Naive thymus-derived CD8-positive, alpha-beta T cell (primary cell): ENCODE data around the gene ERBB4. TPM values are rescaled to one million over a fixed set of nuclear protein-coding genes. Genes with fewer than 3 reads are reported as not detected.
A peak's percentile ranks its signal among the peaks of the same experiment; 100 is the strongest.

Experiments
- ATAC-seq, 2 donors: fragments of 150-1000 bp; cut with Tn5 transposase in 1 of 2; sonication (Bioruptor Pico), chemical (Tn5 transposase) in 1 of 2; 1 replicate in 1 of 2; 2 replicates in 1 of 2; pipeline ENCODE4 v1.10.0; 2021; ENCODE audit warnings: mild to moderate bottlenecking in 2 of 2, moderate library complexity in 2 of 2
- POLR2A ChIA-PET: fragments of 350-600 bp; sonication (Branson Sonifier 250); formaldehyde crosslinking; loops from one replicate; lab custom pipeline; 2021; ENCODE audit warnings: antibody characterized with exemption; lab: Charles Lee
- DNase-seq, 10 donors: peaks; one replicate each; pipeline versions ENCODE4 v3.0.0 to v3.0.0-alpha.2; 2020 to 2022
- H3K27ac Mint-ChIP-seq, 10 donors: one replicate each; pipeline ENCODE4 v1.8.0; 2020 to 2022; ENCODE audit warnings: mild to moderate bottlenecking in 10 of 10, mixed read lengths in 10 of 10, moderate library complexity in 4 of 10, inconsistent platforms in 1 of 10
- H3K27me3 Mint-ChIP-seq, 5 donors: one replicate each; pipeline ENCODE4 v1.8.0; 2021 to 2022; ENCODE audit warnings: mixed read lengths in 5 of 5
- H3K36me3 Mint-ChIP-seq, 3 donors: one replicate each; pipeline ENCODE4 v1.8.0; 2020 to 2022; ENCODE audit warnings: mixed read lengths in 3 of 3, mild to moderate bottlenecking in 2 of 3, inconsistent platforms in 1 of 3
- H3K4me1 Mint-ChIP-seq, 4 donors: one replicate each; pipeline ENCODE4 v1.8.0; 2021 to 2022; ENCODE audit warnings: mixed read lengths in 4 of 4
- H3K4me3 Mint-ChIP-seq, 10 donors: one replicate each; pipeline ENCODE4 v1.8.0; 2020 to 2022; ENCODE audit warnings: mild to moderate bottlenecking in 10 of 10, mixed read lengths in 10 of 10, moderate library complexity in 6 of 10, inconsistent platforms in 1 of 10
- H3K9me3 Mint-ChIP-seq, 9 donors: one replicate each; pipeline ENCODE4 v1.8.0; 2020 to 2022; ENCODE audit warnings: mixed read lengths in 9 of 9, mild to moderate bottlenecking in 3 of 9, inconsistent platforms in 1 of 9, moderate library complexity in 1 of 9
- polyA plus RNA-seq, 3 donors: library from polyadenylated mRNA; unstranded; fragments of 300-500 nt; fragmentation: Illumina TruSeq; gene quantifications; one replicate each; pipeline ENCODE4 v1.2.3, GENCODE V29; 2021
- total RNA-seq, 8 experiments: library from RNA in 2 of 8; stranded (reverse) in 2 of 8; gene quantifications; one replicate each; pipeline ENCODE4 v1.2.3 and lab custom pipeline; 2021 to 2026

The ERBB4 gene
- total and polyA plus RNA-seq, 5 experiments from 2014 or later, result not detected

DNA sequence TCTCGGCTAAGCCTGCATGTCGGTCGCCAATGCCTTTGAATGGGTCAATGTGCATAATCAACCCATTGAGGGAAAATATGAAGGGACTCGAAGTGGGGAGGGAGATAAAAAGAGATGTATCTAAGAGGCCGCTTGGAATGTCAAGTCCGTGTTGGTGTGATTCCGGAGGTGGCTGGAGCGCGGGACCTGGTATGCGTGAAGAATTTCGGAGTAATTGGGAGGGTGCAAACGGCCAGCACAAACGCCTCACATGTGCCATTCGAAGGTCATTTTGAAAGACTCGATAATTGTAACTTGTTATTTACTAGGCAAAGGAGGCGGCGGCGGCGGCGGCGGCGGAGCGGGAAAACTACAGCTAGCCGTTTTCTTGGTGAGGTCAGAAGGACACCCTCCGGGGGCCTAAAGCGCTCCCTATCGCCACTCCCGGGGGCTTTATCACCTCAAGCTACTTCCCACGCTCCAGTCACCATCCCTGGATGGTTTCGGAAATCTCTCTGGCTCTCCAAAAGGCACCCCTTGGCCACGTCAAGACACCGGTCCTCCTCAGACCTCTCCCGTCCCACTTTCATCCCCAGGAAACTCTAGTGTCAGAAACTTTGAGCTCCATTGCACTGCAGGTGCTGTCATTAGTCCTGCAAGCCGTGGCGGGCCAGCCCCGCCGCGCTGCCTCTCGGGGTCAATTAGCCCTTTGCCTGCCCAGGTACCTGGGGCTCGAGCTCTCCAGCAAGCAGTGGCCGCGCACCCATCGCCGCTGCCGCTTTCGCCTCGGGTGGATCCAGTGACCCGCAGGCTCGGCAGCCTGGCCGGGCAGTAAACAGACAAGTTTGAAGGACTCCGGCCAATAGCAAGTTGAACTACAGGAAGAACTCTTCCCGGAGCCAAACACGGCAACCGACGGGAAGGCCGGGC is 1.5 kb downstream of the ERBB4 start:
- DNase-seq (no peak), ATAC-seq (no peak)
- peaks cover 0 to 8% (median 0%) of the 10 kb centered on the region in 9 donors for H3K9me3 Mint-ChIP-seq
- H3K27ac Mint-ChIP-seq, result no peak overlapping the region
- peaks cover 0 to 12% (median 5%) of the 10 kb centered on the region in 3 donors for H3K36me3 Mint-ChIP-seq
- H3K4me1 Mint-ChIP-seq, result peaks cover 6 to 16% (median 14%) of the 10 kb centered on the region in 4 donors
- POLR2A ChIA-PET, result no interaction called here
- H3K27me3 Mint-ChIP-seq, result peaks cover 32 to 70% (median 48%) of the 10 kb centered on the region in 5 donors
- peak overlapping the region in 7 of 10 donors; percentile 14 to 64 (median 34) for H3K4me3 Mint-ChIP-seq

DNA sequence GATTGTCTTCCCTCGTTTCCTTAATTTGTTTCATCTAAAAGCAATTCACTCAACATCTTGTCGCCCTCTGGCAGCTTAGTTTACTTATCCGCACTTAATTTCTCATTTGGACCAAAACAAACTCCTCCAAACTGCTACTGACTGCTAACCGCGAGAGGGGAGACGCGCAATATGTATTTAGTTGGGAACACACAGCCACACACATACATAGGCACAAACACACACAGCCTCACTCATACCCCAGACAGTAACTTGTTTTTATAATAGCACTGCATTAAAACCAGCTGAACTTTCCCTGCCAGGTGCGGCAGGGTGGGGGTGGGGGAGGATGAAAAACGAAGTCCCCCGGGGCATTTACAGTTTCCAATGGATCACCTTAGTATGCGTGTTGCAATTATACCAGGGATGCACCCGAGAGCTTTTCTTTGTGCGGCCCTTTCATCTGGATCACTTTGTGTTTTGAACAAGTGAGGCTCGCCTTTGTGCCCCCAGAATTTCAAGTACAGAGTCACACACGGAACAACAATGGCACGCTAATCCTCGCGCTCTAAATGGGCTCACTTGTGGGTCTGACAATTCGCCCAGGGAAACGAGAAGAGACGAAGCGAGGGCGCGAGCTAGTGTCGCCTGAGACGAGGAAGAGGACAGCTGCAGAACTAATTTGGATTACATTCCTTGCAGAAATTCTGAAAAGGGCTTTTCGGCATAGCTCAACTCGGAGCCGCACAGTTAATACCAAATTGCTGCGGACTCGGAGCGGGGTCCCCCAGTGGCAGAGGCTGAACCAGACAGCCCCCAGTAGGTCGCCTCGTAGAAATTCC is 2.4 kb downstream of the ERBB4 start:
- H3K9me3 Mint-ChIP-seq, result peaks cover 0 to 7% (median 0%) of the 10 kb centered on the region in 9 donors
- ATAC-seq (no peak), DNase-seq (no peak)
- H3K4me1 Mint-ChIP-seq, result peaks cover 6 to 16% (median 14%) of the 10 kb centered on the region in 4 donors
- POLR2A ChIA-PET, result no interaction called here
- H3K36me3 Mint-ChIP-seq, result peaks cover 0 to 12% (median 5%) of the 10 kb centered on the region in 3 donors
- peak overlapping the region in 7 of 10 donors; percentile 8 to 64 (median 42) for H3K4me3 Mint-ChIP-seq
- no peak overlapping the region for H3K27ac Mint-ChIP-seq
- H3K27me3 Mint-ChIP-seq, result peaks cover 30 to 62% (median 48%) of the 10 kb centered on the region in 5 donors

DNA sequence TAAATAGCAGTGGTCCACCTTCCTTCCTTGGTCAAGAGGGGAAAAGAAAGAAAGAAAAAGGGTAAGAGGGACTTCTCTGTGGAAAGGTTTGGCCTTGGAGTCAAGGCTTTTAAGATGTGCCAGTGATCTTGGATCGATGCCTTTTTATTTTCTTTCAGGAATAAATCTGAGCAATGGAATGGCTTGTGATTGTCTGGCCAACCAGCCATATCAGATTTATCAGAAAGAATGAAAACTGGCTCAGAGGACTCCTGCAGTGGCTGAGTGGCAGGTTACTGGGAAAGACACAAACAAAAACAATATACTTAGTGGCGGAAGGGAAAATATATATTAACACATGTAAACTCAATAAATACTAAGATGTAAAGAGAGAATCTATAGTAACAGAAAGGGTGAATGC is 4.3 kb downstream of the ERBB4 start:
- Mint-ChIP-seq H3K9me3 (peaks cover 0 to 2% (median 0%) of the 10 kb centered on the region in 9 donors), H3K4me3 (no peak overlapping the region), H3K36me3 (peaks cover 0 to 7% (median 2%) of the 10 kb centered on the region in 3 donors), H3K27me3 (peaks cover 22 to 43% (median 38%) of the 10 kb centered on the region in 5 donors), H3K27ac (no peak overlapping the region), H3K4me1 (peaks cover 6 to 14% (median 12%) of the 10 kb centered on the region in 4 donors)
- POLR2A ChIA-PET, result no interaction called here
- DNase-seq (no peak), ATAC-seq (no peak)

DNA sequence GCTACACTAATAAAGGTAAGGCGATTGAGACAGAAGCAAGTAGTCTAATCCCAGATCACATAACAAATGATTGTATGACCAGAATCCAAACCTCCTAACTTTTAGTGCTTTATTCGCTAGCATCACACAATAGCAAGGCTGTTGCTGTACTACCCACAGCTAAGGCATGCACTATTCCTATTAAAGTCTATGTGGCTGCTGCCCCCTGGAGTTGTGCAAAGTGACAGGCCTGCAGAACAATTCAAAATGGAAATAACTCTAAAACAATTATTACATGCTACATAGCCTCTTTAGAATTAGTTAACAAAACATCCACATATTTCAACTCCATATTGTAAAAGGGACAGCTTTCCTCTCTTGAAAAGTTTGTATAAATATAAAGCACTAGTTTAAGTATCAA is 6.0 kb downstream of the ERBB4 start:
- DNase-seq (no peak), ATAC-seq (no peak)
- Mint-ChIP-seq H3K27me3 (peaks cover 24 to 35% (median 27%) of the 10 kb centered on the region in 5 donors), H3K27ac (no peak overlapping the region), H3K4me1 (peaks cover 6 to 14% (median 12%) of the 10 kb centered on the region in 4 donors), H3K4me3 (no peak overlapping the region), H3K36me3 (peaks cover 0 to 7% (median 0%) of the 10 kb centered on the region in 3 donors), H3K9me3 (peaks cover 0 to 2% (median 0%) of the 10 kb centered on the region in 9 donors)
- POLR2A ChIA-PET, result no interaction called here

DNA sequence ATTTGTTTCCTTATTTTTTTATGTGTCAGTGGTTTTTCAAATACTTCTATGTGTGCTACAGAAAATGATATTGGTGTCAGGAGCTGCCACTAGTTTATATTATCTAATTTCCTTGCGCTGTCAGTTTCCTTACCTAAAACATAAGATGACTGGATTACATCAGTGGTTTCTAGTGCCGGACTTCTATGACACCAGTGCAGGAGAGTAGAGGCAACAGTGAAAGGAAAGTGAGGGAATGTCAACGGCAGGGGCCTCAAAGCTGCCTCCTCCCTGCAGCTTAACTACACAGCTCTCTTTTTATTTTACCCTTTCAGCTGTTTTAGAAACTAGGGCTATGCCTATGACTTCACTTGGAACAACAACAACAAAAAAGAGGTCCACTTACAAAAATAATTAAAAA is 6.5 kb downstream of the ERBB4 start:
- DNase-seq (no peak), ATAC-seq (no peak)
- H3K4me1 Mint-ChIP-seq, result peaks cover 2 to 10% (median 8%) of the 10 kb centered on the region in 4 donors
- no peak overlapping the region for H3K27ac Mint-ChIP-seq
- no peak overlapping the region for H3K4me3 Mint-ChIP-seq
- H3K9me3 Mint-ChIP-seq, result peaks cover 0 to 2% (median 0%) of the 10 kb centered on the region in 9 donors
- H3K36me3 Mint-ChIP-seq, result peaks cover 0 to 7% (median 0%) of the 10 kb centered on the region in 3 donors
- H3K27me3 Mint-ChIP-seq, result peaks cover 22 to 30% (median 23%) of the 10 kb centered on the region in 5 donors
- POLR2A ChIA-PET, result no interaction called here

DNA sequence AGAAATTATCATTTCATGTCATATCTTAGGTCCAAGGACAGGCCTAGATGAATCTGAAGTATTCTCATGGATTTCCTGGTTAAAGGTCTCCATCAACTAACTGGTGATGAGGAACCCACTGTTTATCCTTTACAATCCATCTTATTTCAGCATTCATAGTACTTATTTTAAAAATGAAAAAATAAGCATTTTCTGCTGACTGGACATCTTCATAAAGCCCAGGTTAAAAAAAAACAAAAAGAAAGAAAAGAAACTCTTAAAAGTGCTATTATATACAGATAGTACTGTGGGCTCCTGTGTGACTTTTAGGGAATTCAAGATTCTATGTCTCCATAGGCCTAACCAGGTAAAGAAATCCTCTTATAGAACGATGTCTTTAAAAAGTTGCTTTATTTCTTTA is 7.1 kb downstream of the ERBB4 start:
- peaks cover 0 to 2% (median 0%) of the 10 kb centered on the region in 9 donors for H3K9me3 Mint-ChIP-seq
- H3K27ac Mint-ChIP-seq, result no peak overlapping the region
- no peak for ATAC-seq

DNA sequence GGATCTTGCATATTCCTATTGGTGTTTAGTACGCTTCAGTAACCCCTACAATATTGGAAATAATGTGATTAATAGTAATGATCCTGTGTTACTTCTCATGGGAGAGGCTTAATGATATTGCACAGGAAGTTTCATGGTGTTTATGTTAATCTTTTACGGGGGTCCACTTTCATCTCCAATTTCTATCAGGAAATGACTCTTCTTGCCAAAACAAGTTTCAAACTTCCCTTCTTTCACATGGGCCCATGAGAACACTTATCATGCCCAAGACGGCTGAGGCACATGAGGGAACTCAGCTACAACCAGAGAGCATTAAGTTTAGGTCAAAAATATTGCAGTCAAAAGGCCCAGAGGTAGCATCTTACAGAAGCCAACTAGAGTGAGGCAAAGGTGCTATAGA is 7.6 kb downstream of the ERBB4 start:
- ATAC-seq, result no peak
- Mint-ChIP-seq H3K4me3 (no peak overlapping the region), H3K4me1 (peaks cover 0 to 2% (median 0%) of the 10 kb centered on the region in 4 donors), H3K27me3 (peaks cover 12 to 21% (median 16%) of the 10 kb centered on the region in 5 donors), H3K27ac (no peak overlapping the region), H3K9me3 (no peaks in the 10 kb centered on the region), H3K36me3 (peaks cover 0 to 3% (median 0%) of the 10 kb centered on the region in 3 donors)
- no peak for DNase-seq
- POLR2A ChIA-PET, result no interaction called here

More for the DNA sequence above, 7.1 kb downstream of the ERBB4 start:
- POLR2A ChIA-PET, result no interaction called here
- Mint-ChIP-seq H3K36me3 (peaks cover 0 to 7% (median 0%) of the 10 kb centered on the region in 3 donors), H3K4me1 (peaks cover 2 to 4% (median 3%) of the 10 kb centered on the region in 4 donors), H3K27me3 (peaks cover 17 to 26% (median 19%) of the 10 kb centered on the region in 5 donors), H3K4me3 (no peak overlapping the region)
- DNase-seq, result no peak

DNA sequence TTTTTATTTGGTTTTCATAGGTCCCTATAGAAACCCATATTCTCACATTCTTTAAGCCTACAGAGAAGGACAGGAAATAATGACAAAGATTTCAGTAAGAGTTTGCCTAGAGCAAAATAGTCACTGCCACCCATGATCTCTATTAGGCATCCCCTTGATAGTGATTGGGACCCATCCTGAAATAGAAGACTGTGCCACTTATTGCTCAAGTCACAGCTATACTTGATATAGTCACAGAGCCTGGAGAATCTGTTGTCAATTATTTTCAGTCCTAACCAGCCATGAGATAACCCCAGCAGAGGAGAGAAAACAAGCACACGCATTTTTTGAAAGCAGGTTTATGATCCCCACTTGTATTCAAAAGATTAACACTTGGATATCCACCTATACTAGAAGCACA is 8.2 kb downstream of the ERBB4 start:
- ATAC-seq, result no peak
- H3K9me3 Mint-ChIP-seq, result no peaks in the 10 kb centered on the region
- H3K4me3 Mint-ChIP-seq, result no peak overlapping the region
- no peak for DNase-seq
- POLR2A ChIA-PET, result no interaction called here
- H3K4me1 Mint-ChIP-seq, result no peaks in the 10 kb centered on the region
- H3K27me3 Mint-ChIP-seq, result peaks cover 9 to 17% (median 12%) of the 10 kb centered on the region in 5 donors
- no peak overlapping the region for H3K27ac Mint-ChIP-seq
- no peaks in the 10 kb centered on the region for H3K36me3 Mint-ChIP-seq

DNA sequence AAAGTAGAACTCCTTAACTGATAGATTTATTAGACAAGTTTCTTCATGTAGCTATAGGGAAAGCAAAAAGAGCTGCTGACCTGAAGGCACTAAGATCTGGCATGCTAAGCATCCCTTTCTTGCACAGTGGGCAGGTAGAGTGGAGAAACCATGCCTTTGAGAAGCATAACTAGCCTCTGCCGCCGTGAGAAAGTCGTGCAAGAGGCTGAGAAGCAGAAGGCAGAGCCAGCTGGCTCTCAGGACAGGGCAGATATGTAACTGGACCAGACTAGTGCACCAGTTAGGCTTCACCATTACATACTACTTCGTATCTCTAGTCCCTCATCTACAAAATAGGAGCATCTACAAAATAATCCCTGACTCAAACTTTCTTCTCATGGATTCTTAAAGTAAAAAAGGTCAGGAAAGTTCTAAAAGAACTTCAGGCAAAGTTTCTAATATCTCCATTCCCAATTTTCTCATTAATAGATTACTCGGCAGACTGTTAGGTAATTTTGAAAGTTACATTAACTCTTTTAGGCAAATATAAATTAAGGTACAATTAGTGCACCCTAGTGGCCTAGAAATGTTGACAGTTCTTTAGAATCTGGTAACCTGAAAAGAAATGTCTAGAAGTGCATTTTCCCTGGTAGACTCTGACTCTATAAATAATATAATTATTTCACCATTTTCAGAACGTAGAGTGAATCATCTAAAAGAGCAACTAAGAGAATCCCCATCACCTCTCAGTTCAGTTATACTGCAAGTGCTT is 10.3 kb downstream of the ERBB4 start:
- Mint-ChIP-seq H3K27ac (no peak overlapping the region), H3K4me3 (no peak overlapping the region), H3K27me3 (peaks cover 0 to 2% (median 0%) of the 10 kb centered on the region in 5 donors), H3K36me3 (no peaks in the 10 kb centered on the region), H3K9me3 (no peaks in the 10 kb centered on the region), H3K4me1 (no peaks in the 10 kb centered on the region)
- ATAC-seq (no peak), DNase-seq (no peak)
- POLR2A ChIA-PET, result no interaction called here

DNA sequence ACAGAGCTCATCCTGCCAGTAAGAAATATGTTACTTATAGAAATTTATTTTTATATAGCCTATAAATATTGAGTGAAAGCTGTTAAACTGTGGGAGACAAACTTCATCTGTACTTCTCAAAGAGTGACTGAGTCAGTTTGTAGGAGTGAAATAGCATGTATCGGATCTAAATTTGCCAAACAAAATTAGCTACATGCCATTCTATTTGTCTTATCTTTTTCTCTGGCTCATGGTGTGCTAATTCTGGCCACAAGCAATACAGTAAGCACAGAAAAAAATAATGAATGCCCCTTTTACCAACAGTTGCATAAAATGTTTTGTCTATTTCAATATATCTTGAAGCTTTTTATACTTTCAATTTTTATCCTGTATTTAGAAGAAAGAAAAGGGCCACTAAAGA is 12.5 kb downstream of the ERBB4 start:
- Mint-ChIP-seq H3K36me3 (no peaks in the 10 kb centered on the region), H3K4me3 (no peak overlapping the region), H3K4me1 (no peaks in the 10 kb centered on the region), H3K9me3 (peaks cover 0 to 2% (median 0%) of the 10 kb centered on the region in 9 donors), H3K27ac (no peak overlapping the region), H3K27me3 (peaks cover 0 to 2% (median 0%) of the 10 kb centered on the region in 5 donors)
- POLR2A ChIA-PET, result no interaction called here
- ATAC-seq (no peak), DNase-seq (no peak)

DNA sequence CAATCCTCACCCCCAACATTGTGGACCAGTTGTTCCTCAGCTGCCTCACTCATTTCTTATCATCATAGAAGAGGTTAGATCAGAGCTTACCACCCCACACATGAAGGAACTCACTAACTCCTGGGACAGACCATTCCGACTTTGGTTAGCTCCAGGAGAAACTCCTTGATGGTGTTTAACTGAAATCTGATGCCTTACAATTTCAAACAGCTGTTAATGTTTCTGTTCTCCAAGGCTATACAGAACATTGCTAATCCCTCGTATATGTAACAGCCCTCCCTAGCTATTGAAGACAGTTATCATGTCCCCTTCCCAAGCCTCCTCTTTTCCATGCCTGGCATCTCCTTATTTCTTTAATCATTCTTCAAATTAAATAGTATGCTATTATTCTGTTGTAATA is 14.8 kb downstream of the ERBB4 start:
- no peak overlapping the region for H3K4me3 Mint-ChIP-seq
- POLR2A ChIA-PET, result no interaction called here
- ATAC-seq (no peak), DNase-seq (no peak)
- H3K27me3 Mint-ChIP-seq, result peaks cover 0 to 2% (median 0%) of the 10 kb centered on the region in 5 donors
- no peaks in the 10 kb centered on the region for H3K36me3 Mint-ChIP-seq
- H3K4me1 Mint-ChIP-seq, result no peaks in the 10 kb centered on the region
- no peak overlapping the region for H3K27ac Mint-ChIP-seq
- peaks cover 0 to 2% (median 0%) of the 10 kb centered on the region in 9 donors for H3K9me3 Mint-ChIP-seq

DNA sequence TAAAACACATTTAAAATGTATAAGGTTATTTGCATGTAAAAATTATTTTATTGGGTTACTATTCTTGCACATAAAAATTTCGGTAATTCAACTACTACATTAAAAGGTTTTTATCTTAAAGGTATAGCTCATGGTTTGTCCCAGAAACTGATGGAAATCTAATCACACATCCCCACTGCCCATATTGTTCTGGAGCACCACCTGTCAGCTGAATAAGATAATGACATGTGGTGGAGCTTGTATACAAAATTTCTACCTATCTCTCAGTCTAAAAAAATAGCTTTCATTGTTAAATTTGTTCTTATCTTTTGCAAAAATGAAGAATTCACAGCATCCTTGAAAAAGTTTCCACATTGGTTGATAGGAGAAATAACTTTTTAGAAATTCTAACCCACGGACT is 18.3 kb downstream of the ERBB4 start:
- H3K4me1 Mint-ChIP-seq, result no peaks in the 10 kb centered on the region
- H3K4me3 Mint-ChIP-seq, result no peak overlapping the region
- no peaks in the 10 kb centered on the region for H3K36me3 Mint-ChIP-seq
- H3K27me3 Mint-ChIP-seq, result no peaks in the 10 kb centered on the region
- ATAC-seq (no peak), DNase-seq (no peak)
- no peak overlapping the region for H3K27ac Mint-ChIP-seq
- peaks cover 0 to 2% (median 0%) of the 10 kb centered on the region in 9 donors for H3K9me3 Mint-ChIP-seq
- POLR2A ChIA-PET, result no interaction called here
